Keratinocyte (primary cell): ENCODE results near the gene TSTD2.

Experiments
- EZH2 ChIP-seq: IDR thresholded peaks from one replicate; pipeline ENCODE4 v1.6.1; 2012; ENCODE audit warnings: inconsistent platforms, mild to moderate bottlenecking, low read length, moderate library complexity
- TF ChIP-seq, protein P1 (sequence below), 3 experiments: IDR thresholded peaks in 1 of 3; conservative IDR thresholded peaks in 1 of 3; optimal IDR thresholded peaks in 1 of 3; 2 replicates in 2 of 3; 3 replicates in 1 of 3; pipeline versions ENCODE3 to v1.5.1; 2011; ENCODE audit warnings: low read length in 3 of 3, mild to moderate bottlenecking in 3 of 3, moderate library complexity in 2 of 3, control low read depth in 1 of 3, inconsistent platforms in 1 of 3; ENCODE audit not compliant: insufficient read depth in 2 of 3; ENCODE audit errors: extremely low read depth in 1 of 3

DNA sequence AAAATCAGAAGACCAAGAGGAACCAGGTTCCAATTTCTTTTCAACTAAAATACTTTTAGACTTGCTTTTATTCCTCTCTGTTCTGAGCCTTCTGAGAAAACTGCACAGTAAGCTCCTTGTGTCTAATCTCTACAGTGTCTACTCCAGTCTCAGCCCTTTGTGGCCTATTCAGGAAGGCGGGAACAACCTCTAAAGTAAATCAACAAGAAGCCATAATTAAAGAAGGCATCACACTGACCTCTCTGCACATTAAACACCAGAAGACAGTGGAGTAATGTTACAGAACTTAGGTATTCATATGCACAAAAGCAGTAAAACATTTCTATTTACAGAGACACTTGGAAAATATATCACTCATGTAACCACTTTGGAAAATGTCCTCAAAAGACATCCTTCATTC, 49.1 kb upstream of the TSTD2 start:
- TF ChIP-seq, protein P1, sequence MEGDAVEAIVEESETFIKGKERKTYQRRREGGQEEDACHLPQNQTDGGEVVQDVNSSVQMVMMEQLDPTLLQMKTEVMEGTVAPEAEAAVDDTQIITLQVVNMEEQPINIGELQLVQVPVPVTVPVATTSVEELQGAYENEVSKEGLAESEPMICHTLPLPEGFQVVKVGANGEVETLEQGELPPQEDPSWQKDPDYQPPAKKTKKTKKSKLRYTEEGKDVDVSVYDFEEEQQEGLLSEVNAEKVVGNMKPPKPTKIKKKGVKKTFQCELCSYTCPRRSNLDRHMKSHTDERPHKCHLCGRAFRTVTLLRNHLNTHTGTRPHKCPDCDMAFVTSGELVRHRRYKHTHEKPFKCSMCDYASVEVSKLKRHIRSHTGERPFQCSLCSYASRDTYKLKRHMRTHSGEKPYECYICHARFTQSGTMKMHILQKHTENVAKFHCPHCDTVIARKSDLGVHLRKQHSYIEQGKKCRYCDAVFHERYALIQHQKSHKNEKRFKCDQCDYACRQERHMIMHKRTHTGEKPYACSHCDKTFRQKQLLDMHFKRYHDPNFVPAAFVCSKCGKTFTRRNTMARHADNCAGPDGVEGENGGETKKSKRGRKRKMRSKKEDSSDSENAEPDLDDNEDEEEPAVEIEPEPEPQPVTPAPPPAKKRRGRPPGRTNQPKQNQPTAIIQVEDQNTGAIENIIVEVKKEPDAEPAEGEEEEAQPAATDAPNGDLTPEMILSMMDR (optimal IDR thresholded peaks at IDR 0.05 in 1 of 3, IDR thresholded peaks at IDR 0.05 in 1 of 3, conservative IDR thresholded peaks at IDR 0.05 in 1 of 3; ENCODE audit: extremely low read depth in 1 of 3, insufficient read depth in 2 of 3, low read length in 3 of 3), result no peak
- TF ChIP-seq EZH2, result no peak
